Adrenal gland (tissue), 12 donors: ENCODE data around the gene KCNJ4. TPM values are rescaled to one million over a fixed set of nuclear protein-coding genes. Genes with fewer than 3 reads are reported as not detected.
A peak's percentile ranks its signal among the peaks of the same experiment; 100 is the strongest.

Experiments used
- DNase-seq, 7 donors: peaks; one replicate each; pipeline ENCODE4 v3.0.0-alpha.2; 2019 to 2020
- H3K27ac ChIP-seq, 5 donors: fragments of 200-600 bp; sonication (generic) in 4 of 5; 1 replicate in 3 of 5; 2 replicates in 2 of 5; pipeline versions ENCODE4 v1.5.1 to v1.8.0; 2016 to 2020; ENCODE audit warnings: mild to moderate bottlenecking in 1 of 5
- H3K27me3 ChIP-seq: fragments of 200-600 bp; 2 replicates; pipeline ENCODE4 v1.8.0; 2021
- H3K36me3 ChIP-seq, 2 donors: fragments of 200-600 bp; replicated peaks in 1 of 2; 1 replicate in 1 of 2; 2 replicates in 1 of 2; pipeline versions ENCODE4 v1.5.1 to v1.8.0; 2018 to 2022
- H3K4me1 ChIP-seq, 2 donors: fragments of 200-600 bp; replicated peaks in 1 of 2; 1 replicate in 1 of 2; 2 replicates in 1 of 2; pipeline versions ENCODE4 v1.5.1 to v1.8.0; 2018 to 2021
- H3K4me3 ChIP-seq, 4 donors: fragments of 200-600 bp; sonication (generic) in 3 of 4; one replicate each; pipeline ENCODE4 v1.5.1; 2016 to 2018
- H3K9me3 ChIP-seq, 3 donors: fragments of 200-600 bp; sonication (generic) in 1 of 3; replicated peaks in 1 of 3; 1 replicate in 2 of 3; 2 replicates in 1 of 3; pipeline versions ENCODE4 v1.5.1 to v1.8.0; 2016 to 2021
- POLR2A ChIP-seq, 2 donors: fragments of 450-650 bp; IDR thresholded peaks; one replicate each; pipeline ENCODE4 v1.6.1; 2017; ENCODE audit warnings: antibody characterized with exemption in 2 of 2, mild to moderate bottlenecking in 2 of 2, moderate library complexity in 1 of 2
- WGBS, 4 donors: extraction: QIAGEN DNeasy Blood & Tissue Kit in 2 of 4; methylation state at CpG; one replicate each; pipeline versions ENCODE4 v1.1.5 to v1.1.7; 2013 to 2017; 5-methylcytosine and 5-hydroxymethylcytosine counted together
- intact Hi-C, 2 donors: fragments of 100-400 bp; cut with DNase I; formaldehyde crosslinking; loops; one replicate each; pipeline versions ENCODE4 v1.14.1 to v1.15.0; 2022 to 2023
- polyA plus RNA-seq, 3 donors: library from polyadenylated mRNA; stranded (reverse); fragments of 200-250 nt in 2 of 3; fragments of 350-450 nt in 1 of 3; fragmentation: Illumina TruSeq in 1 of 3; extraction: RNeasy Lipid Tissue Mini Kit (QIAGEN cat#74804) in 1 of 3; gene quantifications; one replicate each; pipeline ENCODE4 v1.2.3, GENCODE V29; 2013 to 2014
- total RNA-seq, 9 donors: library from RNA; depleted of rRNA in 4 of 9; stranded (reverse); fragments of >200 nt in 4 of 9; fragments of 120-200 nt in 1 of 9; fragmentation: NEBNext Ultra II Directional in 1 of 9; extraction: Animal tissue kit (Norgen Biotek cat#: 25700) in 1 of 9; gene quantifications; one replicate each; pipeline versions ENCODE4 v1.1.0 to v1.2.4, GENCODE V29; 2013 to 2023
- TF ChIP-seq, protein P1 (sequence below), 6 experiments: fragments of 450-650 bp in 4 of 6; fragments of 200-600 bp in 2 of 6; sonication (generic) in 1 of 6; IDR thresholded peaks; 1 replicate in 5 of 6; 2 replicates in 1 of 6; pipeline versions ENCODE4 v1.5.1 to v1.8.0; 2016 to 2021; ENCODE audit warnings: antibody characterized with exemption in 6 of 6, mild to moderate bottlenecking in 2 of 6, moderate library complexity in 1 of 6
- donor health status: healthy with polysubstance abuse.
- donor health status: Bipolar disorder and iron deficiency.
- donor health status: DM: yes; HTN: yes; CAD: no.
- donor health status: DM: no; HTN: no; CAD: no.
- donor health status: DM: no; HTN: no; CAD: no.
- donor health status: DM: yes; HTN: yes; CAD: no.

Gene KCNJ4
- total and polyA plus RNA-seq, 12 donors = 0.07 to 0.56 (median 0.28) TPM; not detected in 5

DNA sequence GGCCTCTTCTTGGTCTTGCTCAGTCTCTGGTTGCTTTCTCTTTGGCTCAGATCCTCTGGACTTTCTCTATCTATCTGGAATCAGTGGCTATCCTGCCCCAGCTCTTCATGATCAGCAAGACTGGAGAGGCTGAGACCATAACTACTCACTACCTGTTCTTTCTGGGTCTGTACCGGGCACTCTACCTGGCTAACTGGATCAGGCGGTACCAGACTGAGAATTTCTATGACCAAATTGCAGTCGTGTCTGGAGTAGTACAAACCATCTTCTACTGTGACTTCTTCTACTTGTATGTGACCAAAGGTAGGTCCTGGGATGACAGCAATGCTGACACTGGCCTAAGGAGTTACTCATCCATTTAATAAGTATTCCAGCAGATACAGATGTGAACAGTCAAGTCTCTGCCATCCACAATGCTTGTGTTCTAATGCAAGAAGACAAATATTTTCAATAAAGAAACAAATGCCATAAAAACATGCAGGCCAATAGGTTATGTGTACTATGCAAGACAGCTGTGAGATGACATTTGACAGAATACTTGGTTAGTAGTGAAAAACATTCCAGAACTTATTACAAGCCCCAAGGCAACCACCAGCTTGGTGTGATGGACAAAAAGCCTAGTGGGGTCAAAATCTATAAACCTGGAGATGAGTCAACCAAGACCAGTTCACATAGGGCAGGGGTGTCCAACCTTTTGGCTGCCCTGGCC, 26.3 kb upstream of the KCNJ4 start:
- WGBS, 4 donors = 88 to 93% (median 91%) methylated on average over 3 of the region's 3 CpGs
- Histone ChIP-seq H3K4me1 (no peaks in the 10 kb centered on the region), H3K4me3 (no peak overlapping the region), H3K27me3 (no peaks in the 10 kb centered on the region), H3K36me3 (peaks cover 0 to 60% of the 10 kb centered on the region in 2 donors), H3K27ac (no peak overlapping the region), H3K9me3 (no peaks in the 10 kb centered on the region)
- peak in 1 of 7 donors; percentile 50 for DNase-seq
- intact Hi-C loops = no loop called here
- TF ChIP-seq POLR2A (IDR thresholded peaks at IDR 0.05) = no peak
- TF ChIP-seq, protein P1, sequence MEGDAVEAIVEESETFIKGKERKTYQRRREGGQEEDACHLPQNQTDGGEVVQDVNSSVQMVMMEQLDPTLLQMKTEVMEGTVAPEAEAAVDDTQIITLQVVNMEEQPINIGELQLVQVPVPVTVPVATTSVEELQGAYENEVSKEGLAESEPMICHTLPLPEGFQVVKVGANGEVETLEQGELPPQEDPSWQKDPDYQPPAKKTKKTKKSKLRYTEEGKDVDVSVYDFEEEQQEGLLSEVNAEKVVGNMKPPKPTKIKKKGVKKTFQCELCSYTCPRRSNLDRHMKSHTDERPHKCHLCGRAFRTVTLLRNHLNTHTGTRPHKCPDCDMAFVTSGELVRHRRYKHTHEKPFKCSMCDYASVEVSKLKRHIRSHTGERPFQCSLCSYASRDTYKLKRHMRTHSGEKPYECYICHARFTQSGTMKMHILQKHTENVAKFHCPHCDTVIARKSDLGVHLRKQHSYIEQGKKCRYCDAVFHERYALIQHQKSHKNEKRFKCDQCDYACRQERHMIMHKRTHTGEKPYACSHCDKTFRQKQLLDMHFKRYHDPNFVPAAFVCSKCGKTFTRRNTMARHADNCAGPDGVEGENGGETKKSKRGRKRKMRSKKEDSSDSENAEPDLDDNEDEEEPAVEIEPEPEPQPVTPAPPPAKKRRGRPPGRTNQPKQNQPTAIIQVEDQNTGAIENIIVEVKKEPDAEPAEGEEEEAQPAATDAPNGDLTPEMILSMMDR (IDR thresholded peaks at IDR 0.05) = no peak

DNA sequence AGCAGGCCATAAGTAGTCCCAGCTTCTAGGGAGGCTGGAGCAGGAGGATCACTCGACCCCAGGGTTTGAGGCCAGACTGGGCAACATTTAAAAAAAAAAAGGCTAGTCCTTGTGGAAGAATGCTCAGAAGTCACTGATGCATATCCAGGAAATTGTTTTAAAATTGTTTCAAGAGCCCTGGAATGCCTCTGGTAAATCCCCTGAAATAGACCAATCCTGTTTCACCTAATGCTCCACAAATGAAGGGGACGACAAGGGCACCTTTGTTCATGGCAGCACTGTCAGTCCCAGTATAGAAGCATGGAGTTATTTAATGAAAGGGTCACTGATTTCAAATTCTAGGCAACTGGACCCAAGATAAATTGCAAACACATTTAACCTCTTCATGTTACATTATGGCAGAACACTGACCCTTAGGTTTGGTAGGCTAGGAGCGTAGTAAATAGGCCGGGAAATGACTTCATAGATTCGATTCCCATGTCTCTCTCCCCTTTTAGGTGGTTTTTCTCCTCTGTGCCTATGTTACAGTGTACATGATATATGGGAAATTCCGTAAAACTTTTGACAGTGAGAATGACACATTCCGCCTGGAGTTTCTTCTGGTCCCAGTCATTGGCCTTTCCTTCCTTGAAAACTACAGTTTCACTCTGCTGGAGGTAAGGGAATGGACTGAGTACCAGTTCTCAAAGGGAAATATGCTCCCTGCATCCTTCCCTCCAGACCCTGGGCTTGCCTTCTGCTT, 24.3 kb upstream of the KCNJ4 start:
- Histone ChIP-seq H3K27ac (no peak overlapping the region), H3K4me3 (no peak overlapping the region), H3K36me3 (peaks cover 0 to 40% of the 10 kb centered on the region in 2 donors), H3K9me3 (no peaks in the 10 kb centered on the region), H3K27me3 (no peaks in the 10 kb centered on the region), H3K4me1 (no peaks in the 10 kb centered on the region)
- 74 to 81% (median 78%) methylated on average over 7 of the region's 7 CpGs for WGBS, 4 donors
- DNase-seq = peak in 1 of 7 donors; percentile 9
- intact Hi-C loops = no loop called here
- TF ChIP-seq POLR2A (IDR thresholded peaks at IDR 0.05) = no peak
- TF ChIP-seq, protein P1 (IDR thresholded peaks at IDR 0.05) = no peak

DNA sequence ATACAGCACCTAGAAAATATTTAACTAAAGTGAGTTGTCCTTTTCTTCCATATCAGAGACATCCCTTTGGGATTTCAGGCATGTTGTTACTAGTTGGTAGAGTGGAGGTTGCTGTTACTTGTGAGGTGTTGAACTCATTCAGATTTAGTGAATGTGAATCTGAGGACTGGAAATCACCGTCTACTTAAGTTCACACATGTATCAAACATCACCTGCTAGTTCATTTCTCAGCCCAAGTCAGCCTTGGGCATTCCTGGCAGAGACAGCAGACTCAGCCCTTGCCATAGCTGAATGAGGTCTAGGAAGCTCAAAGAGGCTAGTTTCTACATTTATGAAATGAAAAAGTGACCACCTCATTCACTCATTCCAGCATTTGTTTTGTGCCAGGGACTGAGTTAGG, 22.6 kb upstream of the KCNJ4 start:
- intact Hi-C loops = no loop called here
- Histone ChIP-seq H3K27ac (no peak overlapping the region), H3K27me3 (no peaks in the 10 kb centered on the region), H3K9me3 (no peaks in the 10 kb centered on the region), H3K4me1 (no peaks in the 10 kb centered on the region), H3K4me3 (no peak overlapping the region), H3K36me3 (peaks cover 0 to 23% of the 10 kb centered on the region in 2 donors)
- WGBS, 4 donors = 55 to 82% (median 70%) methylated on average over 1 of the region's 1 CpG
- TF ChIP-seq, protein P1 (IDR thresholded peaks at IDR 0.05) = no peak
- no peak for TF ChIP-seq POLR2A (IDR thresholded peaks at IDR 0.05)
- peak in 1 of 7 donors; percentile 38 for DNase-seq

DNA sequence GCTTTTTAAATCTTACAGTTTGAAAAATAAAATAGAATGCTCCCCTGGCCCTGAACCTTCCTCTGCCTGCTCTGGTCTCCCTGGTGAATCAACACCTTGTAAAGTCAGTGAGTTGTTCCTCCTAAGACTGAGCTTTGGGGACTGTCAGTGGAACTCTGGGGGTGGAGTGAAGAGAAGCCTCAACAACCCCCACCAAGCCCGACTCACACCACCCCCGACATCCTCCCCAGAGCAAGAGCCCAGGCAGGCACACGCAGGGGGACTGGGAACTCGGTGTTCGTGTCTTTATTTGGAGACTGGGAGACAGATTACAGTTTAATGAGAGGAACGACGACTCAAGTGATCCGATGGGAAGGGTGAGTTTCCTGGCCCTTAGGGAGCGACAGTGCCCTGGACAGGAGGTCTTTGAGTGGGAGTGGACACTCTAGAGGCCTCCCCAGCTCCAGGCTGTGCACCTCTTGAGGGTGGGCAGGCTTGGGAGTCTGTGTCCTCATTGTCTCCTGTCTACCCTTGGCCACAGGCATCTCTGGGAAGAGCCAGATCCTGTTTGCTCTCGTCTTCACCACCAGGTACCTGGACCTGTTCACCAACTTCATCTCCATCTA, 19.1 kb upstream of the KCNJ4 start:
- Histone ChIP-seq H3K9me3 (no peaks in the 10 kb centered on the region), H3K4me3 (no peak overlapping the region), H3K27me3 (no peaks in the 10 kb centered on the region), H3K4me1 (no peaks in the 10 kb centered on the region), H3K27ac (no peak overlapping the region), H3K36me3 (no peaks in the 10 kb centered on the region)
- intact Hi-C loops = no loop called here
- DNase-seq = no peak
- WGBS, 4 donors = 63 to 83% (median 75%) methylated on average over 9 to 10 of the region's 10 CpGs
- TF ChIP-seq POLR2A (IDR thresholded peaks at IDR 0.05) = no peak
- TF ChIP-seq, protein P1 (IDR thresholded peaks at IDR 0.05) = no peak
